Fibroblast of the conjunctiva (primary cell): ENCODE data around the gene SEC24D.

Experiments used
- DNase-seq: peaks from one replicate; pipeline ENCODE4 v3.0.0-alpha.2; 2010; ENCODE audit warnings: low read depth

The SEC24D gene

DNA sequence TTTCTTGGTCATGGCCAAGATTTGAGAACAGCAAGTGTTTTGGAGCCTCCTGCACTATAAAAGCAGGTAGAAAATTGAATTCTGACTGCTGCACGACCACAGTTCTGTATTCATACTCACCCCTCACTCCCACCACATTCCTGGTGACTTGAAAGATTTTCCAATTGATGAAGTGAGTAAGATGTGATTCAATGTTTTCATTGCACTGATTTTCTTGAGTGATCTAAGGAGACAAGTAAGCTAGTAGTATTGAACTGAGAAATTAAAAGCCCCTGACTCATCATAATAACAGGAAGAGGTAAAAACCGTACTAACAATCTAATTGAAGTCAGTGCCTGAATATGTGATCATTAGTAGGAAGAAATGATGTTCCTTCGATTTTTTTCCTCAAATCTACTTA is 6.1 kb upstream of the SEC24D start:
- DNase-seq = no peak

DNA sequence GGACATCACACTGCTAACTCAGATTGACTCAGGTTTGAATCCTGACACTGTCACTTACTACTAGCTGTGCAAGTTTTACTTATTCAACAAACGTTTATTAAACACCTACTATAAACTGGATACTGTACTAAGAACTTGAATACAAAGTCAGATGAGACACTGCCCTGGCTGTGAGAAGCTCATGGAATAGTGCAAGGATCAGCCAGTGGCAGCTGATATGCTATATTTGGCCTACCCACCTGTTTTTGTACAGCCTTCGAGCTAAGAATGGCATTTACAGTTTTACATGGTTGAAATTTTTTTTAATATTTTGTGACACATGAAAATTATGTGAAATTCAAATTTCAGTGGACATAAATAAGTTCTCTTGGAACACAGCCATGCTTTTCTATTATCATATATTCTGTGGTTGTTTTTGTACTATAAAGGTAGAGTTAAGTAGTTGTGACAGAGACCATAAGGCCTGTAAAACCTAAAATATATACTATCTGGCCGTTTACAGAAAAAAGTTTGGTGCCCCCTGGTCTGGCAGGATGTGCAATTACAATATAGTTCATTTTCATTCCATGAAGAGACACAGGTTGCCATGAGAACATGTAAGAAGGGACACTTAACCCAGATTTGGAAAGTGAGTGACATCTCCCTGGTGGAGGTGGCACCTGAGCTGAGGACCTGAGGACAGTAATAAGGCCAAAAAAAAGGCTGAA is 3.4 kb upstream of the SEC24D start:
- DNase-seq = no peak

DNA sequence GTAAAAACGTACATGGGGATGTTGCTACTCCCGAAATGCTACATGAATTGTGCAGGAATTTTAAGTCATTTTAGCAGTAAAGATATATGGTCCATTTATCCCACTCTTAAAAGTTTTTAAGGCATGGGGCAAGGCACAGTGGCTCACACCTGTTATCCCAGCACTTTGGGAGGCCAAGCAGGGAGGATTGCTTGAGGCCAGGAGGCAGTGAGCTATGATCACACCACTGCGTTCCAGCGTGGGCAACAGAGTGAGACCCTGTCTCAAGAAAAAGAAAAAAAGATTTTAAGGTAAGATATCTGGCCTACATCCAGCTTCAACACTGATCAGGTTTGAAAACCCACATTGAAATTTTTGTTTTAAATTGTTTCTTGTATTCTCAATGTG is 1.2 kb upstream of the SEC24D start:
- no peak for DNase-seq

DNA sequence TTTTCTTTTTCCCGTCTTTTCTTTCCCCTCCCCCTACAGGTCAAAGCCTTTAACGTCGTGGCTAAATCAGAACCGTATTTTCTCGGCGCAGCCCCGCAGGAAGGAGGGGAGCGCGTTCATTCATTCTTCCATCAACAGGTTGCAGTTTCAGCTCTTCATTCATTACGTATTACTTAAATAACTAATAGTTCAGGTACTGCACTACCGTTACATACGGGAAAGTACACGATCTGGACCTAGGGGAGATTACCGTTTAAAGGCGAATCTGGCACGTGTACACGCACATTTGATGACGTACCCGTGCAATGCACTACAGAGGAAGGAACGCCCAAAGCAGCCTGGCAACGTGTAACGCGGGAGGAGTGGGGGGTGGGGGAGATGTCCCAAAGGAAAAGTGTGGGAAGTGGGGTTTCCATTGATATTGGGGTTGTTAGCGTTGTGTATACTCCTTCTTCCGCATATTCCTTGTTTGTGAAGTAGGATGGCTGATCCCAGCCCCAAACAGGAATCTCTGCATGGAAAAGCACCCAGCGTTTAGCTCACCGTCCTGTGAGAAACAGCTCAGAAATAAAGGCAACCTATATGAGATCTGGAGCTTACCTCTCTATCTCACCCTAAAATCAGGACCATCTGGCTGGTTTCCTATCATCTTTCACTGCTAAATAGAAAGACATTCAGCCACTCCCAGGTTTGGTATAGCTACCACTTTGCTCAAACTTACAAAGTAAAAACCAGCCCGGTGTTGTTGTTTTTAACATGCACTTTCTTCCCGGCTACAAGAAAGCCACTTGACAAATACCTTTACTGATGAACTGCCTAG is 585 bp upstream of the SEC24D start:
- peak; percentile 49 for DNase-seq

DNA sequence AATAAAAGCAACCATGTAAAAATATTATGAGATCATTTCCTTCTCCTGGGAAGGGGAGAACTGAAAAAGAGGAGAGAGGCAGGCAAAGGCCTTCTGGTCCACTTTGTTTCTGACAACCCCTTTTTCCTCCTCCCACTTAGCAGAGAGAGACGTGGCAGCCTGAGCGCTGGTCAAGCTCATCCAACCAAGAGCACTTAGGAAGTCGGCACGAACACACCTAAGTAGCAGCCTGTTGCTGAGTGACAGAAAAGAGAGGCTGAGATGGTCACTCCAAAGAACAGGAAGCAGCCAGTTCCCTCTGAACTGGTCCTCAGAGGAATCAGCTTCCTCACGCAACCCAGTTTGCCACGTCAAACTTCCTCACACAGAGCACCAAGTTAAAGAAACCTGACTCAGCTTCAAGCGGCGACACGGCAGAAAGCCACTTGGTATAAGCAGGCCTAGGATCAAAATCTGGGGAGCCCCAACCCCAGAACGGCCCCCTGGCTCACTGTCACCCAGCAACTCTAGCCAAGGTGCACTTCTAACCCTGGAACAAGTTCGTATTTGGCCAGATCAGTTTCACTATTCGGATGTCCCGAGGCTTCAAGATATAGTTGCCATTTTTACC is 861 bp downstream of the SEC24D start:
- DNase-seq = peak; percentile 57

DNA sequence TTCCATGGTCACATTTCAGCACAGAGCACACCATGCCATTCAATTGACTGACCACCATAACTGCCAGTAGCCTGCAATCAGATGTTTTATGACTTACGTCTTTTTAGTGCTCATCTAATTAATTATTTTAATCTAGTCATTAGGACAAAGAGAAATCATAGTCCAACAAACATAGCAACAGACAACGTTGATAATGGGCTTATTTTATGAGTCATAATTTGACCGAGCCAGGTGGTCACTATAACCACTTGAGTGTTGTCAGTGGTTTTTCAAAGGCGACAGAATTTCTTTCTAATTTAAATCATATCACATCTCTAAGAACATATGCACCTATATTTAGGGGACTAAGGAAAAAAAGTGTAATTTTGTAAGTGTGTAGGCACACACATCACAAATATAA is 1.9 kb downstream of the SEC24D start:
- no peak for DNase-seq

DNA sequence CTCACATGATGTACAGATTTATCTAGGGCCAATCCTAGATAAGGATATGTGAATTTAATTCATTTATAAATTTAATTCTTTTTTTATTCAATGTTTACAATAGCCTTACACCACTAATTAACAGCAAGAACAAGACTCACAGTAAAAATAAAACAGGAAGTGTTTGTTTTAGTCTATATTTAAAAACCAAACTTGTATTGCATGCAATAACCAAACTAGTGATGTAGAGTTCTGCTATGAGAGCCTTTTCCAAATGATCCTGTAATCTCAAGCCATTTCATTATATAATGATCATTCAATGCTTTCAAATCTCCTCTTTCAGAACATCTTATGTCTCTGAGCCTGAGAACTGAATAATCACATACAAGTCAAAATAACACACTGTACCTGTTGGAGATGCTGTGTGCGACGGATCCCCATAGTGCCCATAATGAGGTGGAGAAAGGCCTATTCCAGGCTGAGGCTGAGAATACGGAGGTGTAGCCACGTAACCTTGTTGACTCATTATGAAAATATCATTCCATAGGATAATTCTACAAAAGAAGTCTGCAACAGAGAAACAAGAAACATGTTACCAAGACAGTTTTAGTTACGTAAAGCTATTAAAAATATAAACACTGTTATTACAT is 2.6 kb downstream of the SEC24D start:
- DNase-seq = no peak

DNA sequence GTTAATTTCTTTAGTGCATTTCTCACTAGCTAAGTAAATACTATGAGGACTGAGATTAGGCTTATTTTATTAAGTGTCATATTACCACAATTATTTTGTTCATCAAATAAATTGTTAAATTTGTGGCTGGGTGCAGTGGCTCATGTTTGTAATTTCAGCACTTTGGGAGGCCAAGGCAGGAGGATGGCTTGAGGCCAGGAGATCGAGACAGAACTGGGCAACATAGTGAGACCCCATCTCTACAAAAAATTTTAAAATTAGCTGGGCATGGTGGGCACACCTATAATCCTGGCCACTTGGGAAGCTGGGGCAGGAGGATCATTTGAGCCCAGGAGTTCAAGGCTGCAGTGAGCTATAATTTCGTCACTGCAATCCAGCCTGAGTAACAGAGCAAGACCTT is 6.8 kb downstream of the SEC24D start:
- no peak for DNase-seq

DNA sequence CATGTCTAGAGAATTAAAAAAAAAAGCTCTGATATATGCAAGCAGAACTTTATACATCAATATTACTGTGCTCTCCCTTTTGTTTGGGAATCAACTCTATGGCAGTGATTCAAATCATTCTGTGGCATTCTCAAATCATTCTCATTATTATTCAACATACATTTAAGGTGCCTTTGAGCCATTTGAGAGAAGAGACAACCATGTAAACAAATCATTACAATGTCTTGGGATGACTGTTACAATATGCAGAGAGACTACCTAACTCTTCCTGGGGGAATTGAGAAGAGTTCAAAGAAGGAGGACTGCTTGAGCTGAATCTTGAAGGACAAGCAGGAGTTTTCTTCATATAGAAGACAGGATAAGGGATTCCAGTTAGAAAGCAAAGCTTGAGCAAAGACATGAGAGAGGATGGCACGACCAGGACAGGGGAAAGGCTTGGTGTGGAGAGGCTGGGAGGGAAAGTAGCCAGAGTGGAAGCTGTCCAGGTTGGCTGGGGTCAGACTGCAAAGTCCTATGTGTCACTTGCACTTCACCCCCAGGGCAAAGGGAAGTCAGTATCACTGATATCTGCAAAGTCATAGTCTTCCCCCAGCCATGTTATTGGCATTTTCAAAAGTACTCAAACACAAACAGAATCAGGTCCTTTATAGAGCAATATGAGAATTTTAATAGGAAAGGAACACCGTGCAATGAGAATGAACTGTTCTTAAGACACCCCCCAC is 9.0 kb downstream of the SEC24D start:
- DNase-seq = no peak

DNA sequence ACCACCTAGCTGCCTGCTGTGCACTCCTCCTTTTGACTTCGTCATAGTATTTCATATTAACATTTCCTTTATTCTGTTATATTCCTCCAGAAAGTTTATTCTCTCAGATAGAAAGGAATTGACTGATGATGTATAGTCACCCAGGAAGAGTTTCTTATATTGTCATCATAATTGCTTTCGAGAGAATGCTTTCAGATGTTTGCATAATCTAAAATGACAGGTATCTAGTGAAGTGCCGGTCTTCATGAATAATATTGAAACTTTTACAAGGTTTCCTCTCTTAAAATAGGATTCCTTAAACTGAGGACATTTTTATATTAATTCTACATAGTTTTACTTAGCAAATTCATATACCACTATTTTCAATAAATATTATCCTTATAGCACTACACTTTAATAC is 10.1 kb downstream of the SEC24D start:
- DNase-seq = no peak

DNA sequence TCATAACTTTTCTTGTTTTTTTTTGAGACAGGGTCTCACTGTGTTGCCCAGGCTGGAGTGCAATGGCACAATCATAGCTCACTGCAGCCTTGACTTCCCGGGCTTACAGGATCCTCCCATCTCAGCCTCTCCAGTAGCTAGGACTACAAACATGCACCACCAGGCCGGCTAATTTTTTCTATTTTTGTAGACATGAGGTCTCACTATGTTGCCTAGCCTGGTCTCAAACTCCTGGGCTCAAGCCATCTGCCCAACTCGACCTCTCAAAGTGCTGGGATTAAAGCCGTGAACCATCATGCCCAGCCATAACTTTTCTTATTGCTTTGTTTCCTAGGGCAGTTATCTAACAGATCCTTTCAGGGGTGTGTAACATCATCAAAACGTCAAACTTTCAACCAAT is 11.8 kb downstream of the SEC24D start:
- no peak for DNase-seq

DNA sequence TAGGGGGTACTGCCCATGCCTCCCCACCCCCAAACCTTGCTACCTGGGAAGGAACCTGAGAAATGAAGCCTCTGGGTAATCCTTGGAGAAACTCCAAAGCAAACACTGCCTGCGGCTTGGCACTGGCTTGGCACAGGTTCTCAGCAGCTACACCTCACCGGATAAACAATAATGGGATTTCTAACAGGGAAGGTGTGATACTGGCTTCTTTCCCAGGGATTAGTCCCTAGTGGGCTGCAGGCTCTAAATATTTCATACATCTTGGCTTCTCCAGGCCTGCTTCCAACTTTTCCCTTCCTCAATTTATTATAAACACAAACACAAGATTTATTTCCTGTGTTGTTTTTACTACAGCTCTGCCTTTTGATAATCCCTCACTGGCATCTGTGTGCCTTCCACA is 12.5 kb downstream of the SEC24D start:
- DNase-seq = no peak

DNA sequence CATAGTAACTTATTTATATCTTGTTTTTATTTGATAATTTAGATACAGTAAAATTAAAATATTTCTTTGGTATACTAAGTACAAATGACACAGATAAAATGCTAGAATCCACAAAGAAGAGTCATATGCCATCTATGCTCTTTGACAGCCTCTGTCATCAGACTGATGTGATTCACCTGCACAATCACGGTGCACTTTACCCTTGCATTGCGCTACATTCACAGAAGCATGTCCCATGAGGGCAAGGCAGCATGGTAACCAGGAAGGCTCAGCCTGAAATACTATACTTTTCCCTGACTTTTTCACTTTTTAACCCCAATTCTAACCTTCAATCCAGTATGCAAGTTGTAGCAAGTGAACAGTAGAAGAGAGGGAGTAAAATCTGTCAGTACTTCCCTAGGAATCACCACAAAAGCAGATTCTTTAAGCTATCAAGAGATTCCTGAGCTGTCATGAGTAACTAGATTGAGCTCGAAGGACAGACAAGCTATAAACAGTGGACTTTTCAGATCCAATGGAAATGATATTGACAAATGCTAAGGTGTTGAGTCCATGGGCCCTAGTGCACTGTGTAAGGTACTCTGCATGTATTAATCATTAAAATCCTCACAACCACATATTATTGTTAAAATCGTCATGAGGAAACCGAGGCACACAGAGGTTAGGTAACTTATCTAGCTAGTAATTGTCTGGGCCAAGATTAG is 14.2 kb downstream of the SEC24D start:
- no peak for DNase-seq

DNA sequence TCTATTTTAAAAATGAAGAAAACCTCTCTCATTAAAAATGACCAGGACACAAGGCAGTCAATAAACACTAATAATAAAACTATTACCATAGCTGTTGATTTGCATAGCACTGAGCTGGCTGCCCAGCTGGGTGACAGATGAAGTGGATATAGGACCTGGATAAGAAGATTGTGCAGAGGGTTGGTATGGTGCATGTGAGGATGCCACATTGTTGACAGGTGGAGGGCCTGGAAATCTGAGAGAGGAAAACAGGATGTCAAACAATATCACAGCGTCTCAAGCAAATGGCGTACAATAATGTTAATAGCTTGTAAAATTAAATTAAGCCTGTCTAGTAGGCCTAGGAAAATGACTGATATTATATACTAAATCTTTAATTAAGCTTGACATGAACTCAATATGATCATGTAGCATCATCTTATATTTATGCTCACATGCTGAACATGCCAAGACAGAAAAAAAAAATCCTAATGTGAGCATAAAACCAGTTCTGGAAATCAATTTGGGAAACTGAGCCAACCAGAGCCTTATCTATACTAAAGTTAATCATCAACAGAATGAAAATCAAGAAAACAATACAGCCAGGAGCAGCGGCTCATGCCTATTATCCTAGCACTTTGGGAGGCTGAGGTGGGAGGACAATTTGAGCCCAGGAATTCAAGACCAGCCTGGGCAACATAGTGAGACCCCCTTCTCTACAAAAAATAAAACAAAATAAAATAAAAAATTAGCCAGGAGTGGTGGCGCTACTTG is 18.6 kb downstream of the SEC24D start:
- DNase-seq = no peak

DNA sequence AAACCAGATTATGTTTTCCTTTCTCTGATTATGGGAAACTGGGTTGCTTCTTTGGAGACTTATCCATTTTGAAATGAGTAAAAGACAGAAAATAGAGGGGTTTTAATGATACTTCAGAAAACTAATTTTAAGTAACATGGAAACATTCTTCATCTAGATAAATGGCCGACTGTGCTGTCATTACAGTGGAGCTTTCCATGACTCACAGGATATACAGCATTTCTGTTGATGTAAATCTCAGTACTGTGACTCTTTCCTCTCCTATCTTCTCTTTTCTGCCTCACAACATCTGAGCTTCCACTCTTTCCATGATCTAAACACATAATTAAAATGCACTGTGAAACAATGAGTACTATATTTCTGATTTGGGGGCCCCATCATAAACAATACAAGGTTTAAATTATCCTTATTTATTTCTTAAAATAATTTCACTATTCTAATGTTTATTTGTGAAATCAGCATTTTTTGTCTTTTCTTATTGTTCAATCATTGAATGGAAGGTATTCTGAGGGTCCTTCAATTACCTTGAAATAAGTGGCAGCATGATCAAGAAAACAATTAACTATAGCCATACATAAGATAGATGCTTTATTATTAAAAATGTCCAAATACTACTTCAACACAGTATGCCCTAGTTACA is 19.3 kb downstream of the SEC24D start:
- no peak for DNase-seq

DNA sequence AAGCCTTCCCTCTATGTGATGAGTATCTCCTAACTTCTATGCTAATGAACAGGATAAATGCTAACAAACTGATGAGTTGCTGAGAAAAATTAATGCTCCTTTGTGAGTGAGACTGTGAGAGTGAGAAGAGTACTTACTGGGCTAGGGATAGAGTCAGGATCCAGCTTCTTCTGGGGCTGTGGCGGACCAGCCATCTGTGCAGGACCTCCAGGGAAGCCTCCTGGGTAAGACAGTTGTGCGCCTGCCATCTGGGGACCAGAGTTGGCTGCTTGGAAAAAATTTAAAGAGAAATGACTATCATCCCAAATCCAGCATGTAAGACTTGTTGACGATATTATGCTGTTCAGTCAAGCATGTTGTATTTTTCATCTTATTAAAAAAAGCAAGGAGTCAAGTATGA is 21.0 kb downstream of the SEC24D start:
- no peak for DNase-seq

DNA sequence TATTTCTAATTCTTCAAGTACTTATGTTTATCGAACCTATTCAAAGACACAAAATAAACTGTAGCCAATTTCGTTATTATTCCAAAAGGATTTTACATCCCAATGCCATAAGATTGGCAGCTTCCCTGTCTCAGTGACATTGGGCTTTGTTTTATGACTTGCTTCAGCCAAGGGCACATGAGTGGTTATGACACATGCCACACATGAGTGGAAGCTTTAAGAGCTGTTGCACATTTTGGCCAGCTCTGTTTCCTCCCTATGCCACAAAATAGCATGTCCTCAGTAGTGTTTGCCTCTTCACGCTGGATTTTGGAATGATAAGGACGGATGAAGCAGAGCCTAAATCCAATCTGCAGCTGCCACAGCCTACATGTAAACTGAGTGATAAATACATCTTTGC is 21.9 kb downstream of the SEC24D start:
- DNase-seq = no peak

DNA sequence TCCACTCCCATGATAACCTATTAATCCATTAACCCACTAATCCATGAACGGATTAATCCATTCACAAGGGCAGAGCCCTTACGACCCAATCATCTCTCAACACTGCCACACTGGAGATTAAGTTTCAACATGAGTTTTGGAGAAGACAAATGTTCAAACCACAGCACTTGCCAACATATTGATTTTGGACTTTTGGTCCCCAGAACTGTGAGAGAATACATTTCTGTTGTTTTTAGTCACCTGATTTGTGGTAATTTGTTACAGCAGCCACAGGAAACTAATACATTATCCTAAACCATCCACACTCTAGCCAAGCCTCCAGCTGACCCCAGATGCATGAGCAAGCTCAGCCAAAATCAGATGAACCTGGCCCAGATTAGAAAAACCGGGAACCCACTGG is 22.4 kb downstream of the SEC24D start:
- no peak for DNase-seq

DNA sequence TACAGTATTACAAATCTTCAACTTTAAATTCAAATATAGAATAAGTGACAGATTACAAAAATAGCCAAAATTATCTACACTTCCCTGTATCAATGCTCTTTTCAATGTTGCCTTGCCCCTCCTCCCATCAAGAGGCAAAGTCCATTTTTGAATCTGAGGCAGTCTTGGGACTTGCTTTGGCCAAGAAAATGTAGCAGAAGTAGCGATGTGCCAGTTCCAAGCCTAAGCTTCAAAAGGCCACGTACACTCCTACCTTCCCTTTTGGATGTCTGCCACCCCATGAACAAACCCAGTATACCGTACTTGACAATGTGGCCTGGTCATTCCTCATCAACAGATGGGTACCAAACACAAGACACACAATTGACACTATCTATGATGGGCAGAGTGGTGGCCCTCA is 24.1 kb downstream of the SEC24D start:
- DNase-seq = no peak
